Measurements from ENCODE around the gene PTRH2.
"Not testable (repeated sequence)": the region's sequence is repeated elsewhere in the genome, so short reads cannot be mapped to it uniquely, and the experiment has no call there.

PTRH2 gene

DNA sequence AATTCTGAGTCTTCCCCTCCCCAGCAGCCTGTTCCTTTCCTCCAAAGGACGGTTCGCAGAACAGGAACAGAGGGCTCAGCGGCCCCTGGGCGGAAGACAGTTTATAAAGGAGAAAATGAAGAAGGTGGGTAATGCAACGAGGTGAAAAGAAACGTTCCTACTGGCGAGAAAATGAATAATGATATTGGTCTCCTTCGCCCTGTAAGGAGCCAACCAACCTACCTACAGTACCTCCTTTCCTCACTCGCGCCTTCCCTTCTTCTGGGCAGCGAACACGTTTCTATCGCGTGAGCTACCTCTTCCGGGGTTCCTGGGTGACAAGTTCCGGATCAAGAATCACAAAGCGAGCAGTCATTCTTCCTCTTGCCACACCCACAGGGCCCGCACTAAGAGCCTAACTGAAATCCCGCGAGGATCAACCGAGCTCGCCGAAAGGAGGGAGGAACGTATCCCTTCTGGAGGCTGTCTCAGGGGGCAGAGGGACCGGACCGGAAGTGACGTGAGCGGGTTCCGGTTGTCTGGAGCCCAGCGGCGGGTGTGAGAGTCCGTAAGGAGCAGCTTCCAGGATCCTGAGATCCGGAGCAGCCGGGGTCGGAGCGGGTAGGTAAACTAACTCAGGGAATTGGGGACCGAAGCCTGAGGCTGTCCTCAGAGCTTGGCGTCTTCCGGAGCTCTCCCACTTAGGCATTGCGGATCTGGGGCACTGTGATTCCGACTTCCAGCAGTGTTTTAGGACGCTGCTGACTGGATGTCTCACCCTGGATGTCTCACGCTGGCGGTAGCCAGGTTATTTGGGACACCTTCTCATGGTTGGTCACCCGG is at the start of gene PTRH2, which contains the start of gene VMP1:
TSS of gene PTRH2 (minus strand) at position 282 of the 822 bp plus-strand sequence. CDS start 9,452 bp downstream, outside the sequence.
TSS of gene VMP1 (plus strand) at position 506 of the 822 bp plus-strand sequence. CDS start 23,793 bp downstream, outside the sequence.
- peak; percentile 84 for DNase-seq (ENCODE audit: low read depth, low spot score)

DNA sequence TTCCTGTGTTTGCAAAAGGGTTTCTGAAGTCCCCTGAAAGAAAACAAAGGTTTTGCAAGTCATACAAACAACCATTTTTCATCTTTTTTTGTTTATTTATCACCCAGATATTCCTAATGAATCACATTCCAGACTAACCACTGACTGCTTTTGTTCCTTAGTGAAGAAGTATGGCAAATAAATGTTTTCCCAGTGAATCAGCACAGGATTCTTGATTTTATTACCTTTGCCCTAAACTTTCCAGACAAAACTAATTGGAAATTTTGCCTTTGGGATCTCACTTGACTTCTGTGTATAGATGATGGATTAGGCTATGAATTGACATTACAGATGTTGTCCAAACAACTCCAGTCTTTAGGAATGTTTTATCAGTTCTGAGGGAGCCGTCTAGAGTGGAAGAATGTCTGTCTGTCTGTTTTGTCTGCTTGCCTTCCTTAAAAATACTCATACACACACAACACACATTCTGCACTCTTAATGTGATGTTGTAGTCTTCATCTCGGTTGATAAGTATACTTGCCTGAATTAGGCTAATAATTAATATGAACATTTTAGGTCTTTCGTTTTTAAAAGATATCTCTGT is 49.1 kb upstream of the PTRH2 start:
- DNase-seq (ENCODE audit: low read depth, low spot score) = no peak

DNA sequence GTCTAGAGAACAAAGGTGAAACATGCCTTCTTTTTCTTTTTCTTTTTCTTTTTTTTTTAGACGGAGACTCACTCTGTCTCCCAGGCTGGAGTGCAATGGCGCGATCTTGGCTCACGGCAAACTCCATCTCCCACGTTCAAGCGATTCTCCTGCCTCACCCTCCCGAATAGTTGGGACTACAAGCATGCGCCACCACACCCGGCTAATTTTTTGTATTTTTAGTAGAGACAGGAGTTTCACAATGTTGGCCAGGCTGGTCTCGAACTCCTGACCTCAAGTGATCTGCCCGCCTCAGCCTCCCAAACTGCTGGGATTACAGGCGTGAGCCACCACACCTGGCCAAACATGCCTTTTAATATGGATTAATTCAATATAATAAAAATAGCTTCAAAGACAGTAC is 47.8 kb upstream of the PTRH2 start:
- DNase-seq (ENCODE audit: low read depth, low spot score) = not testable (repeated sequence)

DNA sequence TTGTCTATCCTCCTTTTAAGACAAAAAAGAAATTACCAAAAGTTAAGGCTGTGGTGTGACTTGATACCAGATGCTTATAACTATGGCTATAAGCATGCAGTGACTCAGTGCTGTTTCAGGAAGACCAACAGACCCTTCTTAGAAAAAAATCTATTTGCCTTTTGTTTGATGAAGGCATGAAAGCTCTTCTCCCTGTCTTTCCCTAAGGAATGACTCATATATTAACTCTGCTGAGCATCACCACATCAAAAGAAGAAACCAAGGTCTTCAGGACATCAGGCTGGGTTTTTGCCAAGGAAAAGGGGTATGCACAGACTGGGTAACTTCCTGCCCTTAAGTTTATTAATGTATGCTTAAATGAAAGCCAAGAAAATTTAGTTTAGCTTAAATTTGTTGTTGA is 47.3 kb upstream of the PTRH2 start:
- no peak for DNase-seq (ENCODE audit: low read depth, low spot score)

- DNase-seq (ENCODE audit: low read depth, low spot score) = no peak
These were observed 46.6 kb upstream of the PTRH2 start for GRCh38 chr17:59753522-59754467.

GRCh38 chr17:59752922-59753321 is 45.7 kb upstream of the PTRH2 start:
- DNase-seq (ENCODE audit: low read depth, low spot score) = no peak

DNA sequence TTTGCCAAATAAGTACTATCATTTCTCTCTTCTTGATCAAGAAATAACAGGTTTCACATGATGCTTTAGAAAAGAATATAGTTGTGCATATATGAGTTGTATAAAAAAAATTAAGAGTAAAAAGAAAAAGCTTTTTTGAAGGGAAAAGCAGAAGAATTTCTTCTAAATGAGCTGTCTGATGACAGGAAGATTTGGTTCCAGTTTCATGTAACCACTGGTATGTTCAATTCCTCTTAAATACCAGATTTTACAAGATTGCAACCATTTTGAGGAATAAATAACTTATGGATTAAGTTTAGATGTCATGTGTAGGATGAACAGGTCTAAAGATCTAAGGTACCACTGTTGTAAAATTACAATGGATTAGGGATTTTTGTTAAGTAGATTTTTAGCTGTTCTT is 45.2 kb upstream of the PTRH2 start:
- no peak for DNase-seq (ENCODE audit: low read depth, low spot score)

DNA sequence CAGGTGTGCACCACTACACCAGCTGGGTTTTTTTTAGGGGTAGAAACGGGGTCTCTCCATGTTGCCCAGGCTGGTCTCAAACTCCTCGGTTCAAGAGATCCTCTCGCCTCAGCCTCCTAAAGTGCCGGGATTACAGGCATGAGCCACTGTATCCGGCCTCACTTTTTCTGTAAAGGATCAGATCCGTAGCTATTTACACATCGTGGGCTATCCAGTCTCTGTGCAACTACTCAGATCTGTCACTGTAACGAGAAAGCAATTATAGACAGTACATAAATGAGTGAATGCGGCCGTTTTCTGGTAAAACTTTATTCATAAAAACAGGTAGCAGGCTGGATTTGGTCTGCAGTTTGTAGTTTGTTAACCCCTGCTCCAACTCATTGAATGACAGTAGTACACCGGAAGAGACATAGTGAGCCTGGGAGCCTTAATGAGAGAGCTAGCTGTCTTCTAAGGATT is 44.8 kb upstream of the PTRH2 start:
- DNase-seq (ENCODE audit: low read depth, low spot score) = no peak

- DNase-seq (ENCODE audit: low read depth, low spot score) = no peak
These were observed 41.4 kb upstream of the PTRH2 start for GRCh38 chr17:59748591-59748990.

DNA sequence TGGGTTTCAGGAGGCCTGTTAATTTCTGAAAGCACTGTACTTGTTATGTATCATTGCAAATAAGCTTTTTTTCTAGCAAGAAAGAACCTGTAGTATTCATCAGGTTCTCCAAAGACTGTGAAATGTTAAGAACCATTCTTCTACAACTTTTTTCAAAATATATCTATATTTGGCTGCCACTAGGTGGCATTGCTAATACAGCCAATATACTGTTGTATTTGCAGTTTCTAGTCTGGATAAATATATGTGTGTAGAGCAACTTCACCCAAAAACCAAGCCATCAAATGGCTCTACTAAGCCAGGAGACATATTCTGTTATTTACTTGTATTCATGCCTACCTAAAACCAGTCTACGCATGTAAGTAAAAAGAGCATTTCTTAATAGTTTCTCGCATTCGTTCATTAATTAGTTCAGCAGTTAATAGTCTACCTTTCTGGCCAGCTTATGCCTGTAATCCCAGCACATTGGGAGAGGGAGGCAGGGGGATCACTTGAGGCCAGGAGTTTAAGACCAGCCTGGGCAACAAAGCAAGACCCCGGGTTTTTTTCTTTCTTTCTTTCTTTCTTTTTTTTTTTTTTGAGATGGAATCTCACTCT is 39.7 kb upstream of the PTRH2 start:
- no peak for DNase-seq (ENCODE audit: low read depth, low spot score)

GRCh38 chr17:59745040-59745439 is 37.8 kb upstream of the PTRH2 start:
- DNase-seq (ENCODE audit: low read depth, low spot score) = no peak

DNA sequence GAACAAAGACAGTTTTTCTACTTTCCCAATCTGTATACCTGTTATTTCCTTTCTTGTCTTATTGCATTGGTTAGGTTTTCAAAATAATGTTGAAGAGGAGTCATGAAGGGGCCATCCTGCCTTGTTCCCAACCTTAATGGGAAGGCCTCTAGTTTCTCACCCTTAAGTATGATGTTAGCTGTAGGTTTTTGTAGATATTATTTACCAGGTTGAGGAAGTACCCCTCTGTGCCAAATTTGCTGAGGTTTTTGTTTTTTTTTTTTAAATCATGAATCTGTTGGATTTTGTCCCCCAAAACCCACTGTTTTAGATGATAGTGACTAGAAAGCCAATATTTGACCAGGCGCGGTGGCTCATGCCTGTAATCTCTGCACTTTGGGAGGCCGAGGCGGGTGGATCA is 36.6 kb upstream of the PTRH2 start:
- DNase-seq (ENCODE audit: low read depth, low spot score) = no peak

DNA sequence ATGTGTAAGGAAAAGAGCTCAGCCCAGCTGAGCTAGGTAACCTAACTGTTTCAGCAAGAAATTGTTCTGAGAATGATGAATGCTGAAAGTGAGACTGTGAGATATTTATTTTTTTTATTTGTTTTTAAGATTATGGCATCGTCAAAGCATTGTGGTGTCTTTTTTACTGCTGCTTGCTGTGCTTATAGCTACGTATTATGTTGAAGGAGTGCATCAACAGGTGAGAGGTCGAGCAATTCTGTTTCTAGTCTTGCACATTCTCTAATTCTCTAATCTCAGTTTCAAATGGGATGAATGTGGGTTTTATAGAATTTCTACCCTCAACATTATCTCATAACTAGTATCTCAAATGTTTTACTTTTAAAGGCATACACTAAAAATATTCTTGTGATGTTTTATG is 30.1 kb upstream of the PTRH2 start:
- no peak for DNase-seq (ENCODE audit: low read depth, low spot score)

DNA sequence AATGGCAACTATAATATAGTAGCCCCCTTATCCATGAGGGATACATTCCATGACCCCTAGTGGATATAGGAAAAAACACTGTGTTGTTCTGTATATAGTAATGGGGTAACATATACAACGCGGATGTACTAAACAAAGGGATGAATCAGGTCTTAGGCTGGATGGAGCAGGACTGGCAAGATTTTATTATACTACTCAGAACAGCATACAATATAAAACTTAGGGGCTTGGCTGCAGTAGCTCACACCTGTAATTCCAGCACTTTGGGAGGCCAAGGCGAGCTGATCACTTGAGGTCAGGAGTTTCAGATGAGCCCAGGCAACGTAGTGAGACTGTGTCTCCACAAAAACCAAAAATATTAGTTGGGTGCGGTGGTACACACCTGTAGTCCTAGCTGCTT is 27.0 kb upstream of the PTRH2 start:
- no peak for DNase-seq (ENCODE audit: low read depth, low spot score)

DNA sequence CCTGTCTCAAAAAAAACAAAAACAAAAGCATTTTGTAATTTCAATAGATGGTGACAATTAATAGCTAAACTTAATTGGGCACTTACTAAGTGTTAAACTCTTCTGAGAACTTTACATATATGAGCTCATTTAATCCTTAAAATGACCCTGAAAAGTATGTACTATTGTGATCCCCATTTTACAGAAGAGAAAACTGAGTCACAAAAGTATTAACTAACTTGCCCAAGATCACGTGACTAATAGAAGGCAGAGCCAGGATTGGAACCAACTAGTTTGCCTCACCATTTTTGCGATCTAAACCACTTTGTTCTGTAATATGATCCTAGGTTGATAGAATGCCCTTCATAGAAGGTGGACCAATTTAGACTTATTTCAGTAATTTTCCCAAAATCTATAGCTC is 26.5 kb upstream of the PTRH2 start:
- DNase-seq (ENCODE audit: low read depth, low spot score) = no peak

DNA sequence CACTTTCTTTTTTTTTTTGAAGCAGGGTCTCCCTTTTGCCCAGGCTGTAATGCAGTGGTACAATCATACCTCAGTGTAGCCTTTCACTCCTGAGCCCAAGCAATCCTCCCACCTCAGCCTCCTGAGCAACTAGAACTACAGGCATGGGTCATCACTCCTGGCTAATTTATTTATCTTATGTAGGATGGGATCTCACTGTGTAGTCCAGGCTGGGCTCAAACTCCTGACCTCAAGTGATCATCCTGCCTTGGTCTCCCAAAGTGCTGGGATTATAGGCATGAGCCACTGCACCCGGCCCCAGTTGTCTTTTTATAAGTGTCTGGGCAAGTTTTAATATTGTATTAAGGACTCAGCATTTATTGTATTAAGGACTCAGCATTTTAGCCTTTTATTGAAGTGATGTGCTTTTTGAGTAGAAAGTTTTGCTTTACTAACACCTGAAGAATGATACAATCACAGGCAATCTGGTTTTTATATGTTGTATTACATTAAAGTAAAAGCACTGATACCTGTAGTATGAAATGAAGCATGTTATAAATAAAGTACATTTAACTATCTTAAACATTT is 23.1 kb upstream of the PTRH2 start:
- no peak for DNase-seq (ENCODE audit: low read depth, low spot score)

DNA sequence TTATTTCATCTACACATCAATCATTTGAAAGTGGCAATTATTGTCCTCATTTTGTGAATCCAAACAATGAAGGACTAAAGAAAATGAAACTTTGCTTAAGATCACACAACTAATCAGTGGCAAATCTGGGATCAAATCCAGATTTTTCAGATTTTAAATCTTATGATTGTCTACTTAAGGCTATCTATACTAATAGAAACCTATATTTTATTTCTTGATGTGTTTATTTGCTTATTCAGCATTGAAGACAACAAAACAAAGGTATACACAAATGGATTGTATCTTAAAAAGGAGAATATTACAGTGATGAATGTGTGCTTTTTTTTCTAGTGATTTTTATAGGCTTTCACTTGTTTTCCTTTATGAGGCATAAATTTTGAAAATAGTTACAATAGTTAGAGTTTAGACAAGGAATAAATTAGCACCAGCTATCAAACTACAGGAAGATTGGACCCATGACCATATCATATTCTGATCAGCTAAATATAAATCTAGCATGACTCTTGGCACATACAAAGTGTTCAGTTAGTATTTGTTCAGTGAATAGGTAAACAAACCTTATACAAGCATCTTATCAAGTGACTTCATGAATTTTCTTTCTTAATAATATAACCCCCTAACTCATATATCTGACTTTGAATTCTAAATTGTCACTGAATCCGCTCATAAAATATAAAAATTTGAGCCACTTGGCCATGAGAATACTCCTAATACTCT is 20.7 kb upstream of the PTRH2 start:
- DNase-seq (ENCODE audit: low read depth, low spot score) = no peak

- DNase-seq (ENCODE audit: low read depth, low spot score) = no peak
These were observed 18.5 kb upstream of the PTRH2 start for GRCh38 chr17:59725691-59726090.

- DNase-seq (ENCODE audit: low read depth, low spot score) = no peak
These were observed 16.4 kb upstream of the PTRH2 start for GRCh38 chr17:59723607-59724006.

- no peak for DNase-seq (ENCODE audit: low read depth, low spot score)
These were observed 15.8 kb upstream of the PTRH2 start for GRCh38 chr17:59723041-59723440.

DNA sequence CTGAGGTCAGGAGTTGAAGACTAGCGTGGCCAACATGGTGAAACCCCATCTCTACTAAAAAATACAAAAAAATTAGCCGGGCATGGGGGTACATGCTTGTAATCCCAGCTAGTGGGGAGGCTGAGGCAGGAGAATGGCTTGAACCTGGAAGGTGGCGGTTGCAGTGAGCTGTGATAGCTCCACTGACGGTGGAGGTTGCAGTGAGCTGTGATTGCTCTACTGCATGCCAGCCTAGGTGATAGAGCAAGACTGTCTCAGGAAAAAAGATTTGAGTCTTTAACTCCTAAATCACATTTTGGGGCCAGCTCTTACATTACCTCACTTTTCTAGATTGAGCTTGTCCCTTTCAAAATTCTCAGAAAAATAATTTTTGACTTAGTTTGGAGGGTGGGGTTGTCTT is 15.4 kb upstream of the PTRH2 start:
- DNase-seq (ENCODE audit: low read depth, low spot score) = no peak

Measured in activated CD4-positive, CD25-positive, alpha-beta regulatory T cell treated with anti-CD3 and anti-CD28 coated beads, Interleukin-2, amount 50 U/mL, for 16 hours (primary cell).